ENCODE results near the gene FAM156B.
"Not testable (repeated sequence)": the region's sequence is repeated elsewhere in the genome, so short reads cannot be mapped to it uniquely, and the experiment has no call there.

Gene FAM156B, protein sequence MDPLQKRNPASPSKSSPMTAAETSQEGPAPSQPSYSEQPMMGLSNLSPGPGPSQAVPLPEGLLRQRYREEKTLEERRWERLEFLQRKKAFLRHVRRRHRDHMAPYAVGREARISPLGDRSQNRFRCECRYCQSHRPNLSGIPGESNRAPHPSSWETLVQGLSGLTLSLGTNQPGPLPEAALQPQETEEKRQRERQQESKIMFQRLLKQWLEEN

GRCh38 chrX:52896855-52897709, at the start of gene FAM156B:
FAM156B (plus strand) TSS chrX:52897330; CDS start chrX:52907226, 9,896 bp downstream.
- FAIRE-seq: peak; percentile 83

DNA sequence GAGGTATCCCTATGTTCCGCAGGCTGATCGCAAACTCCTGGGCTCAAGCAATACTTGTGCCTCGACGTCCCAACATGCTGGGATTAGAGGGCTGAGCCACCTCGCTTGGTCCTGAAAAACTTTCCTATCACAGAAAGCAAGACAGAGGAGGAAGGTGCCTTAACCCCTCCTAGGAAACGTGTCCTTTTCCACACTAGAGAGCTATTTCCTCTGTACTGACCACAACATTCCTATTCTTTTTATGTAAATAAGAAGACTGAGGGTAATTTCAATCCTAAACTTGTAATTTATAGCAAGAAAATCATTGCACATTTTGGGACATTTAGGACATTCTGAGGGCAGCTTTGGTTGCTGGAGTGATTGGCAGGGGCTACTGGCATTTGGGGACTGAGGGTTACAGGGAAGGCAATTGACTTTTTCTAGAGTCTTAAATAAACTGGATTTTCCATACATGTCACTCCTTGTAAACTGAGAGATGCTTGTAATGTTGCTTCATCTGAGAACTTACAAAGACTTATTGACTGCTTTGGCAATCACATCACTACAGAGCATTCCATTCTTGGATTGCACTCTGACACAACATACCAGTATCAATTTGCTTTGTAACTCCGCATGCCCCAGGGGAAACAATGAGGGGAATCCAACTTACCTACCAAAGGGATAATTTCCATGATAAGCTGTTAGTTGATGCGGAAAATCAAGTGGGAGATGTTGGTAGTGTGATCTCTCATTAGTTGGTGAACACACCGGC, 44.8 kb upstream of the FAM156B start:
- FAIRE-seq: no peak

- peak; percentile 53 for FAIRE-seq
Measured at GRCh38 chrX:52856991-52857525, 40.1 kb upstream of the FAM156B start.

GRCh38 chrX:52865343-52865998, 31.7 kb upstream of the FAM156B start:
- FAIRE-seq: no peak

GRCh38 chrX:52867610-52868348, 29.4 kb upstream of the FAM156B start, which contains the start of gene XAGE3:
XAGE3 (minus strand) TSS chrX:52868083; CDS start chrX:52867133, 950 bp downstream.
- FAIRE-seq: no peak

DNA sequence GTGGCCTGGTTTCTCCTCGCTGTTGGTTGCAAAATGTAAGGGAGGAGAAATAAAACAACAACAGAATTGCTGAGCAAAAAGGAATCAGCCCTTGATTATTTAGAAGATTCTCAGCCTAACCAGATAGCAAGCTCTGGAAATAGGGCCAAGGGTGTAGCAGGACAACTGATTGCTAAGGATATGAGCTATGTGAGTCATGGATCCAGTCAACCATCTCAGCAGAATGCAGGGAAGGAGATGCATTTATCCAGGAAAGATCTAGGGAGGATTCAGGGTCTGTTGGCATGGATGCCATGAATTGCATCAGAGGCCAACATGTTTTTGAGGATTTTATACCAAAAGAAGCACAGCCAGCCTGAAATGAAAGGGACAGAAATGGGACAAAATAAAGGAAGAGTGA, 27.1 kb upstream of the FAM156B start:
- no peak for FAIRE-seq

DNA sequence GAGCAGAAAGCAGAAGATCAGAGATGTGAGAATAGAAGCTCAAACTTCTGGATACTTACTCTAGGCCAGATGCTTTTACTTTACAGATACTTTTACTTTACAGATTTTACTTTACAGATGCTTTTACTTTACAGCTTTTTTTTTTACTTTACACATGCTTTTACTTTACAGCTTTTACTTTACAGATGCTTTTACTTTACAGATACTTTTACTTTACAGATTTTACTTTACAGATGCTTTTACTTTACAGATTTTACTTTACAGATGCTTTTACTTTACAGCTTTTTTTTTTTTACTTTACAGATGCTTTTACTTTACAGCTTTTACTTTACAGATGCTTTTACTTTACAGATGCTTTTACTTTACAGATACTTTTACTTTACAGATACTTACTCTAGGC, 23.3 kb upstream of the FAM156B start:
- not testable (repeated sequence) for FAIRE-seq

DNA sequence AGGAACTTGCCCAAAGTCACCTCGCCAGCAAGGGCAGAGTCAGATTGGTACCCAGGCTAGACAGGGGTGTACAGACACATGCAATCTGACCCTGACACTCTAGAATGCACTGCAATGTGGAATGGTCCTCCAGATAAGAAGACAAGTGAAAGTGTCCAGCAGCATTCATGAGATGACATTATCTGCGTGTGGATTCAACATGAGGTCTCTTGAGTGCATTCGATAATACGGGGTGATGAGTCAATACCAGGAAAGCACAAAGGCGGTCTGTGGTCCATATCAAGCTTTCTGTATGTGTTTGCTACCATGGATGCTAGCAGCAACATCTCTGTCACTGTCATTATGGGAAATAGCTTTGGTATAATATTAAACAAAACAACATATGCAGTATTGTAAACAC, 22.5 kb upstream of the FAM156B start:
- no peak for FAIRE-seq

DNA sequence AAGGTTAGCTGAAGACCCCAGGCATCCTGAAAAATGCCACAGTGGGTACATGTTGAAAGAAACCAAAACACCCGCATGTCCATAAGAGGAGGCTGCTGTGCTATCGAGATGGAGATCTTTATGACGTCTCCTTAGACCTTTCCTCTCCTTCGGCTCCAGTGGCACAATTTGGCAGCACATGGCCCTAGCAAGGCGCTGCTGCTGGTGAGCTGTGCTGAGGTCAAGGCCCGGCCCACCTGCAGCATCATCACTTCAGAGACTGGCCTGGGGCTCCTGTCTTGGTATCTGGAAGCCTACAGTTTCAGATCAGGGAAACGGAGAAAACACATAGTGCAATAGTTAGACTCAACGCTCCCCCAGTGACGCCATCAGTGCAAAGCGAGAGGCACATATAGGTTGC, 21.7 kb upstream of the FAM156B start:
- FAIRE-seq: not testable (repeated sequence)

DNA sequence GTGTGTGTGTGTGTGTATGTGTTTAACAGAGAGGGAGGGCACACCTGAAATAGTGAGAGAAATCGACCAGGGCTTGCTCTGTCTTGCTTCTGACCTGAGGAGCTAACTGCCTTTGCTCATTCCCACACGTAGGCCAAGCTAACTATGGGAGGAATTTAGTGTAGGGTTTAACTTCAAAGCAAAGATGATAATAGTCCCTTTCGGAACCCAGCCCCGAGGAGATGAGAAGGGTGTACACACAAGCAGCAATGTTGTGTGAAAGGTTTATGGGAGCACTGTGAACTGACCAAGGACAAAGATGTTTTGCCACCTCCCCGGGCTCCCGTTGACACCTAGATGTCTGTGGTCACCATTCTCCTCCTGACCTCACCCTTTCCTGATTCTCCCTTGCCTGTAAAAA, 20.7 kb upstream of the FAM156B start:
- FAIRE-seq: not testable (repeated sequence)

DNA sequence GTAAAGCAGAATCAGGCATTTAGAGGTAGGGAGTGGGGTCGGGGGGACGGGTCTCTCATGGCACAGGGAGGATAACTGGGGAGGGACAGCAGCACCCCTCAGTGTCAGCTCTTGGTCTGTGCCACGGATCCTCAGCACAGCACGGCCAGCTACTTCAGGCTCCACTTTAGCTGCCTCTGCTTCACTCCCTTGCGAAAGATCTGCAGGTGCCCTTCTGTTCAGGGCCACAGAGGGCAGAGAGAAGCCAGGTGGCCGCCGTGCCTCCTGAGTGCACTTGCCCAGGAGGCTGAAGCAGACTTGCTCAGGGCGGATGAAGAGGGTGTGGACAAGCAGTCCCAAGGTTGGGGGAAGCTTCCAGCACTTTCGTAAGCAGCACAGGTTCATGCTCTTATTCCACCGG, 9.7 kb upstream of the FAM156B start:
- FAIRE-seq: not testable (repeated sequence)

GRCh38 chrX:52888090-52888489, 9.0 kb upstream of the FAM156B start:
- FAIRE-seq: not testable (repeated sequence)

GRCh38 chrX:52896438-52896837, 692 bp upstream of the FAM156B start:
- not testable (repeated sequence) for FAIRE-seq

DNA sequence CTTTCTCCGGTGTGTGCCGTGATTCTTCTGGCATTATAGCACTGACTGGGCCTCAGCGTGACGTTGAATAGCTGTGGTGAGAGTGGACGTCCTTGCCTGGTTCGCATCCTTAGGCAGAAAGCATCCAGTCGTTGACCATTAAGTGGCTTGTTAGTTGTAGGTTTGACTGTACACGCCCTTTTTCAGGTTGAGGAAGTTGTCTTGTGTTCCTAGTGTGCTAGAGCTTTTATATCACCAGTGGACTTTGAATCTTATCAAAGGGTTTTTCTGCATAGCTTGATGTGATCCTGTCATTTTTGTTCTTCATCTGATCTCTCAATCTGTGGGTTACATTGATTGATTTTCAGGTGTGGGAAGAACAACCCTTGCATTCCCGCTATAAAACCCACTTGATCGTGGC, 8.4 kb downstream of the FAM156B start:
- not testable (repeated sequence) for FAIRE-seq

- not testable (repeated sequence) for FAIRE-seq
Measured at GRCh38 chrX:52906072-52906471, 8.9 kb downstream of the FAM156B start.

GRCh38 chrX:52907137-52907536, 10.0 kb downstream of the FAM156B start:
- not testable (repeated sequence) for FAIRE-seq

DNA sequence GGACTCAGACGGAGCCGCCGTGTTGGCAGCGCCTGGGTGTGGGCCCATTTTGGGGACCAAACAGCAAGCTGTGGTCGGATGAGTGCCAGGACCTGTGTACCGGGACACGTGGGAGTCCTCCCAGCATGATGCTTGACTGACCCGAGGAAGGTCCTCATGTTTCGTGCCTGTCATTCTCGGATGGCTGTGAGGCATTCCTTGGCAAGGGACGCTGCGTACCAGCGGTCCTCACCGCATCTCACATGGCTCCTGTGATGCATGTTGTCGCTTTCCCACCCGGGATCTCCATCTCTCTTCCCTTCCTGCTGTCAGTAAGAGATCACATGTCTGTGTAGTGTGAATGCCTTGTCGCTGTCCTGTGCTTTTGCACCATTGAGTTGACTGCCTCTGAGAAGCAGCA, 10.8 kb downstream of the FAM156B start:
- FAIRE-seq: not testable (repeated sequence)

DNA sequence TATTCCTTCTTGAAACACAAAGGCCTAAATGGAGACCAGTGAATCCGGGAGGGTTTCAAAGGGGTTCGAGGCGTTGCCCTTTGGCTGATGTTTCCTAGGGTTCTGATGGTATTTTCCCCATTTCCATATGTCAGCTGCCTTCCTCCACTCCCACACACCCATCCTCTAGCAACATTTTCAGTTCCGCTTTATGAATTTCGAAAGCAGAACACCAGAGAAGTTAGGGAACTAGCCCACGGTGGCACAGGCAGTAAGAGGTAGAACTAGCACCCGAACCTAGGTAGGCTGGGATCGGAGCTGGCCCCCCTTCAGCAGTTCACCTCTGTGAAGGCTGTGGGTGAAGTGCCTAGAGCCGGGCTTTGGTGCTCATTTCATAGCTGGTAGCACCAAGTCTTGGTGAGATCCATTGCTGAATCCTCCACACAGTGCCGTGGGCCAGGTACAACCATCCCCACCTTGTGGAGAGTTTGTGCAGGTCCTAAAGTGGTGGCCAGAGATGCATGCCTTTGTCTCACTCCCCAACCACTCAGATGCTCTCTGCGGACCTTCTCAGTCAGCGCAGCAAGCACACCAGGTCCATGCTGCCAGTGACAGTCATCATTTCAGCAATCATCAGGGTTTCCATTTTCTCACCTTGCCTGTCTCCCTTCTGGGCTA, 12.3 kb downstream of the FAM156B start:
- not testable (repeated sequence) for FAIRE-seq

- FAIRE-seq: not testable (repeated sequence)
Measured at GRCh38 chrX:52913681-52914080, 16.6 kb downstream of the FAM156B start.

DNA sequence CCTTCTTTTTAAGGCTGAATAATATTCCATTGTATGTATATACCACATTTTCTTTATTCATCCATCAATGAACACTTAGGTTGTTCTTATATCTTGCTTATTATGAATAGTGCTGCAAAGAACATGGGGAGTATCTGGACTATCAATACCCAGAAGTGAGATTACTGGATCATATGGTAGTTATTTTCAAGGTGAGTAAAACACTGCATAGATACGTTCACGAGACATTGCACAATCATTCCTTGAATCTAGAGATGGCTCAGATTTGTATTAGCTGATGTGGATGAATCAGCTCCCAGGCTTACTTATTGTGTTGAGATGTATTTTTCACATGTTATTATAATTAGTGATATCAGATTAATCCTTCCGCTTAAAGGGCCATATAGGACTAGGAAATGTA, 17.6 kb downstream of the FAM156B start:
- not testable (repeated sequence) for FAIRE-seq

DNA sequence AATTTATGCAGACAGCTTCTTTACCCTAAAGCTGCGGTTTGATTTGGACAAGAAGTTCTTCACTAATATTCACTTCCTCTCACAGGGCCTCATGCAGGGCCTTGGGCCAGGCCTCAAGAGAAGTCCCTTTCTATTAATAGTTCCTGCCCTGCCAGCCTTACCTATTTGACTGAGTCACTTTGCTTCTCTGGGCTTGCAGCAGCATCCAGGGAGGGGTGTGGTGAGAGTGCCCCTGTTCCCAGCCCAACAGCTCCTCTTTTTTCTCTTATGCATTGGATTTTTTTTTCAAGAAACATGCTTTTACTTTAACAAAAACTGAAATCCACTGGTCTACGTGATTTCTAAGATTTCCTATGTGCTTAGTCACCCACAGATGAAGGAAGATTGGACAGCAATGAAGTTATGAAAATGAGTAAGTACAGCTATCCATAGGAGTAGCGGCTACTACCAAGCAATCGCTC, 26.7 kb downstream of the FAM156B start:
- no peak for FAIRE-seq

Measured in endometrium (tissue), 2 donors.